A549 (cell line): ENCODE measurements around the gene PTPRD.

ENCODE experiments used
- CBX2 ChIP-seq: fragments of 200-600 bp; sonication (generic); IDR thresholded peaks from 2 replicates; pipeline ENCODE4 v1.6.1; 2016; ENCODE audit warnings: low read depth, mild to moderate bottlenecking, borderline replicate concordance
- CTCF ChIP-seq: fragments of >200 bp; sonication (Bioruptor Twin); formaldehyde crosslinking; IDR thresholded peaks from 3 replicates; pipeline ENCODE4 v1.5.1; 2016
- GATA3 ChIP-seq: IDR thresholded peaks from 2 replicates; pipeline ENCODE4 v1.6.1; 2012; ENCODE audit warnings: borderline replicate concordance
- JUN ChIP-seq, 2 experiments: fragments of >200 bp; sonication (Bioruptor Twin); formaldehyde crosslinking; IDR thresholded peaks; 2 replicates in 1 of 2; 3 replicates in 1 of 2; pipeline ENCODE4 v1.6.1; 2016 to 2017
- MAZ ChIP-seq: fragments of 150-350 bp; IDR thresholded peaks from 2 replicates; pipeline ENCODE4 v1.6.1; 2014; ENCODE audit warnings: antibody characterized with exemption, low read depth, low read length, borderline replicate concordance
- NFE2L2 ChIP-seq: fragments of 150-350 bp; conservative IDR thresholded peaks from 2 replicates; pipeline ENCODE4 v1.6.1; 2014; ENCODE audit warnings: low read length
- POLR2A ChIP-seq: IDR thresholded peaks from 2 replicates; pipeline ENCODE4 v1.6.1; 2012; ENCODE audit warnings: mild to moderate bottlenecking, low read length
- SREBF2 ChIP-seq: fragments of 450-650 bp; IDR thresholded peaks from 2 replicates; pipeline ENCODE4 v1.6.1; 2014; ENCODE audit warnings: mild to moderate bottlenecking, moderate library complexity
- TP53 ChIP-seq: fragments of 250-450 bp; sonication (Bioruptor Pico); IDR thresholded peaks from 2 replicates; pipeline ENCODE4 v1.5.0; 2021; ENCODE audit warnings: mild to moderate bottlenecking, moderate library complexity
- ZFP36 ChIP-seq: fragments of 450-650 bp; IDR thresholded peaks from 2 replicates; pipeline ENCODE4 v1.6.1; 2014; ENCODE audit warnings: borderline replicate concordance; ENCODE audit not compliant: partially characterized antibody
- ZNF302 ChIP-seq: fragments of 250-450 bp; sonication (Bioruptor Pico); IDR thresholded peaks from 2 replicates; pipeline ENCODE4 v1.9.0; 2021; ENCODE audit warnings: inconsistent platforms, mild to moderate bottlenecking, moderate library complexity
- TF ChIP-seq, protein P1 (sequence below): fragments of >200 bp; sonication (Bioruptor Twin); formaldehyde crosslinking; IDR thresholded peaks from 3 replicates; pipeline ENCODE4 v1.6.1; 2016
- TF ChIP-seq, protein P2 (sequence below): IDR thresholded peaks from 2 replicates; pipeline ENCODE4 v1.6.1; 2012
- TF ChIP-seq, protein P3 (sequence below): fragments of 200-600 bp; sonication (generic); IDR thresholded peaks from 2 replicates; pipeline ENCODE4 v1.6.1; 2016; ENCODE audit warnings: antibody characterized with exemption, mild to moderate bottlenecking, moderate library complexity

GRCh38 chr9:10260501-10260900 lies 352.3 kb downstream of the PTPRD start:
- TF ChIP-seq CTCF (no peak), GATA3 (no peak), JUN (IDR thresholded peaks at IDR 0.05) (no peak), ZFP36 (no peak), ZNF302 (no peak), POLR2A (no peak), MAZ (no peak), SREBF2 (no peak), CBX2 (no peak), TP53 (CRISPR knock-in tag) (no peak), NFE2L2 (no peak)
- TF ChIP-seq, protein P1, sequence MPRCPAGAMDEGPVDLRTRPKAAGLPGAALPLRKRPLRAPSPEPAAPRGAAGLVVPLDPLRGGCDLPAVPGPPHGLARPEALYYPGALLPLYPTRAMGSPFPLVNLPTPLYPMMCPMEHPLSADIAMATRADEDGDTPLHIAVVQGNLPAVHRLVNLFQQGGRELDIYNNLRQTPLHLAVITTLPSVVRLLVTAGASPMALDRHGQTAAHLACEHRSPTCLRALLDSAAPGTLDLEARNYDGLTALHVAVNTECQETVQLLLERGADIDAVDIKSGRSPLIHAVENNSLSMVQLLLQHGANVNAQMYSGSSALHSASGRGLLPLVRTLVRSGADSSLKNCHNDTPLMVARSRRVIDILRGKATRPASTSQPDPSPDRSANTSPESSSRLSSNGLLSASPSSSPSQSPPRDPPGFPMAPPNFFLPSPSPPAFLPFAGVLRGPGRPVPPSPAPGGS, result no peak
- TF ChIP-seq, protein P2, sequence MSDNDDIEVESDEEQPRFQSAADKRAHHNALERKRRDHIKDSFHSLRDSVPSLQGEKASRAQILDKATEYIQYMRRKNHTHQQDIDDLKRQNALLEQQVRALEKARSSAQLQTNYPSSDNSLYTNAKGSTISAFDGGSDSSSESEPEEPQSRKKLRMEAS, result no peak
- TF ChIP-seq, protein P3, sequence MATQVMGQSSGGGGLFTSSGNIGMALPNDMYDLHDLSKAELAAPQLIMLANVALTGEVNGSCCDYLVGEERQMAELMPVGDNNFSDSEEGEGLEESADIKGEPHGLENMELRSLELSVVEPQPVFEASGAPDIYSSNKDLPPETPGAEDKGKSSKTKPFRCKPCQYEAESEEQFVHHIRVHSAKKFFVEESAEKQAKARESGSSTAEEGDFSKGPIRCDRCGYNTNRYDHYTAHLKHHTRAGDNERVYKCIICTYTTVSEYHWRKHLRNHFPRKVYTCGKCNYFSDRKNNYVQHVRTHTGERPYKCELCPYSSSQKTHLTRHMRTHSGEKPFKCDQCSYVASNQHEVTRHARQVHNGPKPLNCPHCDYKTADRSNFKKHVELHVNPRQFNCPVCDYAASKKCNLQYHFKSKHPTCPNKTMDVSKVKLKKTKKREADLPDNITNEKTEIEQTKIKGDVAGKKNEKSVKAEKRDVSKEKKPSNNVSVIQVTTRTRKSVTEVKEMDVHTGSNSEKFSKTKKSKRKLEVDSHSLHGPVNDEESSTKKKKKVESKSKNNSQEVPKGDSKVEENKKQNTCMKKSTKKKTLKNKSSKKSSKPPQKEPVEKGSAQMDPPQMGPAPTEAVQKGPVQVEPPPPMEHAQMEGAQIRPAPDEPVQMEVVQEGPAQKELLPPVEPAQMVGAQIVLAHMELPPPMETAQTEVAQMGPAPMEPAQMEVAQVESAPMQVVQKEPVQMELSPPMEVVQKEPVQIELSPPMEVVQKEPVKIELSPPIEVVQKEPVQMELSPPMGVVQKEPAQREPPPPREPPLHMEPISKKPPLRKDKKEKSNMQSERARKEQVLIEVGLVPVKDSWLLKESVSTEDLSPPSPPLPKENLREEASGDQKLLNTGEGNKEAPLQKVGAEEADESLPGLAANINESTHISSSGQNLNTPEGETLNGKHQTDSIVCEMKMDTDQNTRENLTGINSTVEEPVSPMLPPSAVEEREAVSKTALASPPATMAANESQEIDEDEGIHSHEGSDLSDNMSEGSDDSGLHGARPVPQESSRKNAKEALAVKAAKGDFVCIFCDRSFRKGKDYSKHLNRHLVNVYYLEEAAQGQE, result no peak
